Endothelial cell of umbilical vein (primary cell): ENCODE measurements around the gene PRB4. TPM values are rescaled to one million over a fixed set of nuclear protein-coding genes. Genes with fewer than 3 reads are reported as not detected.
"Not testable (repeated sequence)": the region's sequence is repeated elsewhere in the genome, so short reads cannot be mapped to it uniquely, and the experiment has no call there.

Source experiments
- BruUV-seq: library from RNA; stranded (reverse); fragments of 400-500 nt; replicated peaks from 2 replicates; lab custom pipeline; 2021; lab: Mats Ljungman, UMichigan
- CTCF ChIA-PET: fragments of 300-600, 350-600 bp; sonication (Branson Sonifier 250); formaldehyde crosslinking; loops from one replicate; lab custom pipeline; 2021; ENCODE audit warnings: antibody characterized with exemption, inconsistent platforms; lab: Charles Lee
- POLR2A ChIA-PET: fragments of 300-600, 350-600 bp; sonication (Branson Sonifier 250); formaldehyde crosslinking; loops from one replicate; lab custom pipeline; 2021; ENCODE audit warnings: antibody characterized with exemption, inconsistent platforms; lab: Charles Lee
- DNase-seq: peaks from one replicate; pipeline ENCODE4 v3.0.0-alpha.2; 2011; ENCODE audit warnings: low read depth, low spot score
- FAIRE-seq: peaks from 2 replicates; lab custom pipeline; 2011; peaks lifted over from hg19 to GRCh38; lab: Jason Lieb, UNC
- H2AFZ ChIP-seq: 2 replicates; pipeline ENCODE4 v1.6.0; 2012; ENCODE audit warnings: low read depth, low read length, control low read depth, inconsistent platforms
- H3K27ac ChIP-seq: 2 replicates; pipeline ENCODE4 v1.5.1; 2011; ENCODE audit warnings: low read depth, mild to moderate bottlenecking, control low read depth, low read length, moderate library complexity; ENCODE audit not compliant: insufficient read depth
- H3K27me3 ChIP-seq, 2 experiments: 2 replicates each; pipeline versions ENCODE4 v1.6.0 to v1.6.1; 2011; ENCODE audit warnings: low read length in 2 of 2, mixed read lengths in 1 of 2; ENCODE audit not compliant: control insufficient read depth in 2 of 2, insufficient read depth in 2 of 2
- H3K36me3 ChIP-seq, 2 experiments: 2 replicates in 1 of 2; 3 replicates in 1 of 2; pipeline ENCODE4 v1.5.1; 2011; ENCODE audit warnings: low read length in 2 of 2, mild to moderate bottlenecking in 1 of 2, moderate library complexity in 1 of 2; ENCODE audit not compliant: control insufficient read depth in 2 of 2, insufficient read depth in 2 of 2; ENCODE audit errors: extremely low read depth in 1 of 2
- H3K4me1 ChIP-seq: 3 replicates; pipeline ENCODE4 v1.5.1; 2011; ENCODE audit warnings: mild to moderate bottlenecking, low read length; ENCODE audit not compliant: control insufficient read depth, insufficient read depth; ENCODE audit errors: extremely low read depth
- H3K4me2 ChIP-seq: 2 replicates; pipeline ENCODE4 v1.6.1; 2011; ENCODE audit warnings: low read length, control low read depth, mixed read lengths; ENCODE audit not compliant: insufficient read depth
- H3K4me3 ChIP-seq, 3 experiments: fragments of 200-600 bp in 1 of 3; sonication (generic), shearing (Covaris generic) in 1 of 3; replicated peaks in 1 of 3; 2 replicates each; pipeline ENCODE4 v1.5.1; 2011 to 2016; ENCODE audit warnings: control low read depth in 3 of 3, low read length in 3 of 3, mild to moderate bottlenecking in 2 of 3, inconsistent platforms in 1 of 3, low read depth in 1 of 3, moderate library complexity in 1 of 3; ENCODE audit not compliant: insufficient read depth in 1 of 3
- H3K79me2 ChIP-seq: 2 replicates; pipeline ENCODE4 v1.6.0; 2012; ENCODE audit warnings: low read length, inconsistent platforms; ENCODE audit not compliant: control insufficient read depth, insufficient read depth
- H3K9ac ChIP-seq: replicated peaks from 2 replicates; pipeline ENCODE3; 2011; ENCODE audit warnings: low read length, control low read depth; ENCODE audit not compliant: insufficient read depth; ENCODE audit errors: extremely low read depth
- H3K9me1 ChIP-seq: replicated peaks from 3 replicates; pipeline ENCODE4 v1.6.0; 2011; ENCODE audit warnings: mild to moderate bottlenecking, low read length; ENCODE audit not compliant: control insufficient read depth, insufficient read depth; ENCODE audit errors: extremely low read depth
- H3K9me3 ChIP-seq: replicated peaks from 2 replicates; pipeline ENCODE4 v1.5.1; 2012; ENCODE audit warnings: low read length, inconsistent platforms; ENCODE audit not compliant: control insufficient read depth, insufficient read depth
- H4K20me1 ChIP-seq: replicated peaks from 2 replicates; pipeline ENCODE3; 2011; ENCODE audit warnings: mild to moderate bottlenecking, low read length; ENCODE audit not compliant: control insufficient read depth, insufficient read depth; ENCODE audit errors: extremely low read depth
- FOS ChIP-seq: IDR thresholded peaks from 2 replicates; pipeline ENCODE4 v1.6.1; 2011; ENCODE audit warnings: mild to moderate bottlenecking, low read length, moderate library complexity, borderline replicate concordance; ENCODE audit not compliant: insufficient read depth
- GATA2 ChIP-seq: IDR thresholded peaks from 2 replicates; pipeline ENCODE4 v1.7.0; 2011; ENCODE audit warnings: low read depth, mild to moderate bottlenecking, moderate library complexity, mixed read lengths, low read length; ENCODE audit not compliant: insufficient read length, insufficient read depth
- JUN ChIP-seq: IDR thresholded peaks from 2 replicates; pipeline ENCODE4 v1.6.1; 2011; ENCODE audit warnings: borderline replicate concordance, low read depth; ENCODE audit not compliant: insufficient read length, insufficient read depth
- MYC ChIP-seq: IDR thresholded peaks from one replicate; pipeline ENCODE4 v1.6.1; 2011; ENCODE audit warnings: mild to moderate bottlenecking, low read depth, low read length
- POLR2AphosphoS5 ChIP-seq: IDR thresholded peaks from 2 replicates; pipeline ENCODE4 v1.6.1; 2012; ENCODE audit warnings: low read depth, mild to moderate bottlenecking, control low read depth, low read length, moderate library complexity; ENCODE audit not compliant: insufficient read depth
- dilution Hi-C: fragments of 300-500 bp; cut with MboI; formaldehyde crosslinking; loops from one replicate; pipeline ENCODE4 v1.15.0; 2019; ENCODE audit warnings: low sequenced_read_pairs; ENCODE audit not compliant: extremely low pct_ligation_motif_present
- intact Hi-C: fragments of 100-400 bp; cut with micrococcal nuclease; formaldehyde crosslinking; loops from one replicate; pipeline ENCODE4 v1.10.0; 2022
- polyA plus RNA-seq, 4 experiments: library from polyadenylated mRNA; depleted of rRNA in 3 of 4; stranded (reverse) in 3 of 4; unstranded in 1 of 4; fragments of >200 nt; gene quantifications; 2 replicates each; pipeline versions ENCODE4 v1.2.1 to v1.2.3, GENCODE V29; 2011 to 2012; ENCODE audit warnings: missing spikeins in 1 of 4
- total RNA-seq: library from RNA; stranded (reverse); gene quantifications from 2 replicates; pipeline ENCODE4 v1.2.3, GENCODE V29; 2021
- TF ChIP-seq, protein P1 (sequence below): IDR thresholded peaks from 2 replicates; pipeline ENCODE4 v1.6.1; 2011; ENCODE audit not compliant: insufficient read depth, insufficient read length
- TF ChIP-seq, protein P2 (sequence below), 2 donors: IDR thresholded peaks; 1 replicate in 1 of 2; 2 replicates in 1 of 2; pipeline ENCODE4 v1.5.1; 2011; ENCODE audit warnings: low read length in 2 of 2, mild to moderate bottlenecking in 2 of 2, moderate library complexity in 2 of 2, control low read depth in 1 of 2, inconsistent platforms in 1 of 2, low read depth in 1 of 2; ENCODE audit not compliant: insufficient read depth in 1 of 2; ENCODE audit errors: extremely low read depth in 1 of 2

Gene PRB4
- total and polyA plus RNA-seq, 2 donors (not counting 3 experiments of a cell fraction or from before 2014, with no cell fraction given), result not detected

DNA sequence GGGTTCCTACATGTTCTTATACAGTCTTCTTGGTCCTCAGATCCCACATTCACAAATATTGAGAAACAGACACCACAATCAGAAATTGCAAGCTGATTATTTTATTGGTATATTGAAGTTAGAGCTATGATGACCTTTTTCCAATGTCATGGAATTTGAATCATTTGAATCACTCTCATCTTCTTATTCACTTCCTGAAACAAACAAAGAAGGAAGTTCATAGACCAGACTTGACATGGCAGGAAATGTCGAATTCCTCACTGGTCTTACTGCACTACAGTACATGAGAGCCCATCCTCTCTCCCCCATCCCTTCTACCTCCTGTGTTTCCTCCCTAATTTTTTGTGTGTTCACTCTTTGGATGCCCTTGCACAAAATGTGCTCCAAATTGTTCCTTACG, 41.5 kb upstream of the PRB4 start:
- H3K9ac ChIP-seq, dilution Hi-C loops, H3K36me3 ChIP-seq, H2AFZ ChIP-seq, H3K79me2 ChIP-seq, H4K20me1 ChIP-seq, CTCF ChIA-PET, H3K9me3 ChIP-seq, H3K4me1 ChIP-seq, BruUV-seq, H3K4me3 ChIP-seq, H3K9me1 ChIP-seq, H3K27me3 ChIP-seq, POLR2A ChIA-PET: not testable (repeated sequence)
- TF ChIP-seq POLR2AphosphoS5 (peak; percentile 49), JUN (peak; percentile 32), FOS (peak; percentile 27)
- FAIRE-seq (peak; percentile 87), DNase-seq (peak; percentile 42)
- peak overlapping the region; percentile 55 for H3K4me2 ChIP-seq
- intact Hi-C loops, result loop anchor here (2.0 kb wide), 1 partner anchor 45 kb away; no protein-coding TSS in a partner anchor
- peak overlapping the region; percentile 65 for H3K27ac ChIP-seq

DNA sequence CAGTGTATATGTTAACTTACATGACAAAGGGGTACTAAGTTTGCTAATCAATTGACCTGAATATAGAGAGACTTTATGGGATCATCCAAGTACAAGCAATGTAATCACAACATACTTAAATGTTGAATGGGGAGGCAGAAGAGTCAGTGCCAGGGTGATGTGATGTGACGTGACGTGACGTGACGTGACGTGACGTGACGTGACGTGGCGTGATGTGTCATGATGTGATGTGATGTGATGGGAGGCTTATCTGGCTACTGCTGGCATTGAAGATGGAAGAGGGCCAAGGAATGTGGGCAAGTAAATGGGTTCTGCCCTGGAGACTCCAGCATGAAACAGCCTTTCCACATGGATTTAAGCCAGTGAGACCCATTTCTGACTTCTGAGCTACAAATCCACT, 38.2 kb upstream of the PRB4 start:
- no TSS peak for BruUV-seq
- peaks cover 6% of the 10 kb centered on the region for H3K4me1 ChIP-seq
- H3K27ac ChIP-seq, result no peak overlapping the region
- TF ChIP-seq MYC, result no peak
- TF ChIP-seq FOS, result no peak
- no peak for TF ChIP-seq GATA2
- TF ChIP-seq POLR2AphosphoS5, result no peak
- TF ChIP-seq JUN, result no peak
- TF ChIP-seq, protein P1, sequence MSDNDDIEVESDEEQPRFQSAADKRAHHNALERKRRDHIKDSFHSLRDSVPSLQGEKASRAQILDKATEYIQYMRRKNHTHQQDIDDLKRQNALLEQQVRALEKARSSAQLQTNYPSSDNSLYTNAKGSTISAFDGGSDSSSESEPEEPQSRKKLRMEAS, result no peak
- TF ChIP-seq, protein P2, sequence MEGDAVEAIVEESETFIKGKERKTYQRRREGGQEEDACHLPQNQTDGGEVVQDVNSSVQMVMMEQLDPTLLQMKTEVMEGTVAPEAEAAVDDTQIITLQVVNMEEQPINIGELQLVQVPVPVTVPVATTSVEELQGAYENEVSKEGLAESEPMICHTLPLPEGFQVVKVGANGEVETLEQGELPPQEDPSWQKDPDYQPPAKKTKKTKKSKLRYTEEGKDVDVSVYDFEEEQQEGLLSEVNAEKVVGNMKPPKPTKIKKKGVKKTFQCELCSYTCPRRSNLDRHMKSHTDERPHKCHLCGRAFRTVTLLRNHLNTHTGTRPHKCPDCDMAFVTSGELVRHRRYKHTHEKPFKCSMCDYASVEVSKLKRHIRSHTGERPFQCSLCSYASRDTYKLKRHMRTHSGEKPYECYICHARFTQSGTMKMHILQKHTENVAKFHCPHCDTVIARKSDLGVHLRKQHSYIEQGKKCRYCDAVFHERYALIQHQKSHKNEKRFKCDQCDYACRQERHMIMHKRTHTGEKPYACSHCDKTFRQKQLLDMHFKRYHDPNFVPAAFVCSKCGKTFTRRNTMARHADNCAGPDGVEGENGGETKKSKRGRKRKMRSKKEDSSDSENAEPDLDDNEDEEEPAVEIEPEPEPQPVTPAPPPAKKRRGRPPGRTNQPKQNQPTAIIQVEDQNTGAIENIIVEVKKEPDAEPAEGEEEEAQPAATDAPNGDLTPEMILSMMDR (IDR thresholded peaks at IDR 0.05; ENCODE audit: extremely low read depth in 1 of 2, insufficient read depth in 1 of 2, low read depth in 1 of 2, low read length in 2 of 2), result no peak
- H3K79me2 ChIP-seq, result no peaks in the 10 kb centered on the region
- DNase-seq (no peak), FAIRE-seq (no peak)
- H3K9me1 ChIP-seq, result no peaks in the 10 kb centered on the region
- H3K4me3 ChIP-seq, result no peak overlapping the region
- H3K27me3 ChIP-seq, result no peaks in the 10 kb centered on the region
- H2AFZ ChIP-seq, result no peak overlapping the region
- no peak overlapping the region for H3K4me2 ChIP-seq
- H3K9me3 ChIP-seq, result no peaks in the 10 kb centered on the region
- no peak overlapping the region for H3K9ac ChIP-seq
- no peaks in the 10 kb centered on the region for H4K20me1 ChIP-seq
- H3K36me3 ChIP-seq, result no peaks in the 10 kb centered on the region
- CTCF ChIA-PET, result no interaction called here
- dilution Hi-C loops (no loop called here), intact Hi-C loops (loop anchor here (5.0 kb wide), 1 partner anchor 139 kb away; no protein-coding TSS in a partner anchor)
- POLR2A ChIA-PET, result no interaction called here
